GM21786 (cell line): ENCODE data around the gene KEL.

ENCODE experiments used
- ATAC-seq: cut with Tn5 transposase; IDR thresholded peaks from one replicate; pipeline ENCODE4 v1.9.1; 2021; ENCODE audit not compliant: unreplicated experiment

KEL gene

DNA sequence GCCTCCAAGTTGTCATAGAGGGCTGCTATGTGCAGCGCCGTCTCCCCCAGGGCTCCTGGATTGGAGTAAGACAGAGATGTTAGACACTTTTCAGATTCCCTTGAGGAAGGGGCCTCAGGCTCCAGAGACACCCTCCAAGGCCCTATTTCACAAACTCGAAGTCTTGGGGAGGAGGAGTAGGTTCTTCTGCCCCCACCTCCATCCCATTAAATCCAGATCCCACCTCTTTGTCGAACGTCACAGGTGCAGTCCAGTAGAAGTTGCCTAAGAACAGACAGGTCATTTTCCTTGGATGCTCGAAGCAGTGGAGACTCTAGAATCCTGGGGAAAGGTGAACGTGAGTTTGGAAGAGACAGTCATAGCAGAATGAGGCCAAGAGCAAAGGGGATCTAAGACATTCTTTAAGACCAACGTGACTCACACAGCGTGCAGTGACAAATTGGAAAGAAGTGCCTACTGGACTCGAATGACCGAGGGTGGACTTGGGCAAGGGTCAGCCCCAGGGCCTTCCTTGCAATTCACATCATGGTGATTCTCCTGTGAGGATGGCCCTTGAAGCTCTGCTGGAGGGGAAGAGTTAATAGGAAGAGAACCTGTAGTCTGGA lies 31.9 kb downstream of the KEL start:
- ATAC-seq: no peak

DNA sequence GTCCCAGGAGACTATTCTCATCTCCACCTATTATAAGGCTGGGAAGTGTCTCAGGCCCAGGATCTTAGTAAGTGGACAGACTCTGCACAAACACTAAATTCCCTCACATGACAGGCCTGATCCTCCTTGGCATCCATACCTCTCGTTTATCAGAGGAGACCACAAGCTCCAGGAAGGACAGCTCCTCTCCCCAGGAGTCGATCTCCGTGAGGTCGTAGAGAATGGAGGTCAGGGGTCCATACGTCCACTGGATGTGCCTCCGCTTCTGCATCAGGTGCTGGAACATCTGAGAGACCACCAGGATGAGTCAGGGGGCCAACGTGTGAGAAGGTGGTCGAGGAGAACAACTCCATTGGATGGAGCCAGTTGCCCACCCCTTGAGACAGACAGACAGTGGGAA lies 34.2 kb downstream of the KEL start:
- no peak for ATAC-seq

DNA sequence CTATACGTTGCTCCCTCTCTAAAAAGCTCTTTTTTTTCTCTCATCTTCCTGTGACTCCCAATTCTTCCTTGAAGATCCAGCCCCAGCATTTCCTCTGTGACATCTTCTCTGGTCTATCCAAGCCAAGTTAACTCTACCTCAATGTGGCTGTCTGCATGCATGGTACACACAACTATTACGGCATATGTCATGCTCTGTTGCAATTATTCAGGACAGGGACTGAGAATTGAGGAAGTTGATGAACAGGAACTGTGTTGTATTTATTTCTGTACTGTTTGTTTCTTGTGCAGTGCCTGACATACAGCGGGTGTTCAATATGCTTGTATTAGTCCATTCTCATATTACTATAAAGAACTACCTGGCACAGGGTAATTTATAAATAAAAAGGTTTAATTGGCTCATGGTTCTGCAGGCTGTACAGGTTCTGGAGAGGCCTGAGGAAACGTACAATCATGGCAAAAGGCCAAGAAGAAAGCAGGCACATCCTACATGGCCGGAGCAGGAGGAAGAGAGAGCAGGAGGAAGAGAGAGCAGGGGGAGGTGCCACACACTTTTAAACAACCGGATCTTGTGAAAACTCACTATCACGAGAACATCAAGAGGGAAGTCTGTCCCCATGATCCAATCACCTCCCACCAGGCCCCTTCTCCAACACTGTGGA lies 34.9 kb downstream of the KEL start:
- no peak for ATAC-seq

DNA sequence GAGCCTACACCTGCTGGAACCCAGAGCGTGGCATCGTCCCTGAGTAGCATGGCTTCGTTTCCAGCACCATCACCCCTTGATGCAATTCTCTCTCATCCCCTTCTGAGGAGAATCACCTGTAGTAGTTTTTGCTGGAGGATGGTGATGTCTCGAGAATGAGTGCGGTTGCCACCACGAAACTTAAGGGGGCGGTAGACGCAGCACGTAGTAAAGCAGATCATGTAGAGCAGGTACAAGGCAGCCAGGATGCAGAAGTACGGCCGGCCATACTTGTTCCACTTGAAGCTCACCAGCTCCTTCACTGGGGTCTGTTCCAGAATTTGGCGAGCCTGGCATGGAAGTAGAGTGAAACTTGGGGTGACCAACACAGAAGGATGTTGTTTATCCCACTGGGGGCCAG lies 36.8 kb downstream of the KEL start:
- ATAC-seq: no peak

DNA sequence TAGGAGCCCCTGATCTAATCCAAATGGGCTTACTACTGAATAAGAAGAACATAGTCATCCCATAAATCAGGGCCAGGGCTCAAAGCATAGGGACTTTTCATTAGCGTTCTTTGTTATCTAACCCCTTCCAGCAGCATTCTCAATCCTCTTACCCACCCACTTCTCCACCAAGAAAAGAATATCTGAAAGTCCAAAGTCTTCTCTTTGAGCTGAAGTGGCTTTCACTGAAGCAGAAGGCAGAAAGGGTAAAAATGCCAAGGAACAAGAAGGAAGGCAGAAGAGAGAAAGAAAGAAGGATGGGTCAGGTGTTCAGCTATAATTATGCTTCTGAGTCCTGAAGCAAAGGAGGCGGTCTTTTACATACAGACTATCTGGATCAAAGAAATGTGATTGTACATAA lies 38.8 kb downstream of the KEL start:
- ATAC-seq: no peak

DNA sequence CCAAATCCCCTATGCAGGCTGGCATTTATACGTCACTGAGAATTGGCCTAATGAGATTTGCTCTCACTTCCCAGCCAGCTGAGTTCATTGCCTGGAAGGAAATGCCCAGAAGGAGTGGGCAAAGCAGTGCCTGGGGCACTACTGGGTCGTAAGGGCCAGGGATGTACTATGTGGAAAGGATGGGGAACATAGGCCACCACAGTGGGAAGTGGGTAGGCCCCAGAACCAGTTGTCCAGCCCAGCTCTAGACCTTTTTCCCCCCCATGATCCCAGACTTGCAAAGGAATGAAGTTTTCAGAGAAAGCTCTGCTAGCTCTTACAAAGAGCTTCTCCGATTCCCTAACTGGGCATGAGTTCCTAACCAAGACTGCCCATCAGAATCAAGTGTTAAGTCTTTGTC lies 42.5 kb downstream of the KEL start:
- no peak for ATAC-seq

DNA sequence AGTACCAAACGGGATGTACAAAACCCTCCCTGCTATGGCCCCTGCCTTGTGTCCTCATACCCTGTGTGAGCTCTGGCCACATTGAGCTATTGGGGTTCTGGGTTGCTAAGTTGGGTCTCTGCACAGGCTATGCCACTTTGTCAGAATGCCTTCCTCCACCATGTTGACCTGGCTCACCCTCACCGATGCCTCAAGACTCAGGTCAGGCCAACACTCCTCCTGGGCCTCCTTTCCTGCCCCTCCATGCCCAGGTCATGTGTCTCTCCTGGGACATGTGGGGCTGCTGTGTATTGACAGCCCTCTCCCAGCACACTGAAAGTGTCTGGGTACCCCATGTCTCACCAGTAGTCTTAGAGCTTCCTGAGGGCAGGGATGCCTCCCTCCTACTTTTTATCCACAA lies 43.3 kb downstream of the KEL start:
- ATAC-seq: no peak

DNA sequence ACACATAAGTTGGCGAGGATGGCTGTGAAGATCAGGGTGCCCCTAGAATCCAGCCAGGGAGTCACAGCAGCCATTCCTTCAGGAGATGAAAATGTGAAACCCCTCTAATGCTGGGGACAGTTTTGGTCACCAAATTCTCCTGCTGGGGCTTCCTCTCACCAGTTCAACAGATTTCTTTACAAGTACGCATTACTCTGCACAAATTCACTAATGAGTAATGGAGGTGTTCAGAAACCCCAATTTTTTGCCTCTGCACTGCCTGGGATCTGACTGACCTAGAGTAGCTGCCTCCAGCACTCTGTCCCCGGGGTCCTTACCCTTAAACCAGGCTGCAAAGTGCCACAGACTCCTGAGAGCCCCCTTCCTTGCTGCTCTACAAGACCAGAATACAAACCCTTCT lies 44.7 kb downstream of the KEL start:
- no peak for ATAC-seq

DNA sequence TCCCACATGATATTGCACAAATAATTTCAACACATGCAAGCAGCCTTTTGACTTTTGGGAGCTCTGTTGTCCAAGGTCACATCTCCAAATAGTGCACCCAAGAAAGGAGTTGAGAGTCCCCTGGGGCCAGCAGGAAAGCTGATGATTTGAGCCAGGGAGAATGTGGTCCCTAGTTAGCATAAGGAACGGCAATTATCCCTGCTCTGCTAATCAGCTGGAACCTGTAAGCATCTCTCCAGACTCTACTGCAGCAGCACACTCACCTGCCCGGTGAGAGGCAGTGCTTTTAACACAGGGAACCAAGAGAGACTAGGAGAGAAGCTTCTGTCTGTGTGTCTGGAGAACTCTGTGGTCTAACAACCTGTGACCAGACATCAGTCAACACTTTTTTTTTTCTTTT lies 45.7 kb downstream of the KEL start:
- no peak for ATAC-seq

DNA sequence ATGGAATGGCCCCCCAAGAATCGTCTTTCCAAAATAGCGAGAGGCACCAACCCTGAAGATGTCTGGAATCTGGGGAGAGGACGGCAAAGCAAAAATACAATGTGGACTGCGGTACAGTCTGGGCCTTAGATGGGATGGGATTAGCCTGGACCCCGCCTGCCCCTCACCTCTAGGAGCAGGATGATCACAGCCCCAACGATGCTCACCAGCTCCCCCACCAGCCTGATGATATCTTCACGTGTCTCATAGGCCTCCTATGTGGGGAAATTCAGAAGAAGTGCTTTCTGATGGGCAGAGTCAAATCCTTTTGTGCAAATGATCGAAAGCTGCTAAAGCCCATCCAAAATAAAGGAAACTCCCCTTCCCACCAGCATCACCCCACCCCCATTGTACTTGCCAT lies 46.8 kb downstream of the KEL start:
- ATAC-seq: no peak

DNA sequence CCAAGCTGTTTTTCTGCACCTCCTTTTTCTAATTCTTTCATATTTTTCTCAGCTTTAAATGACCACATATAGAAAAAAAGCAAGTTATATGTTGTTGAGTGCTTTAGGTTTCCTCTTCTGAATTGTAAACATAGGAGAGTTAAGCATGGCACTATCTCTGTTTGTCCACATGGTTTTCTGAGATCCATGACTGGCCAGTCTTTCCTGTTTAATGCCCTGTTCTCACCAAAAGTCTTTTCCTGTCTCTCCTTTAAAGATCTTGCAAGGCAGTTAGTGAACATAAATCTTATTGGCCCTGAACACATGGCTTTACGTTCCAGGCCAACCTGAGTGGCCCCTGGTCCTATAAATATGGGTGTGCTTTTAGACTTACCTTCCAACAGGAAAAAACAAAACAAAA lies 48.0 kb downstream of the KEL start:
- no peak for ATAC-seq

DNA sequence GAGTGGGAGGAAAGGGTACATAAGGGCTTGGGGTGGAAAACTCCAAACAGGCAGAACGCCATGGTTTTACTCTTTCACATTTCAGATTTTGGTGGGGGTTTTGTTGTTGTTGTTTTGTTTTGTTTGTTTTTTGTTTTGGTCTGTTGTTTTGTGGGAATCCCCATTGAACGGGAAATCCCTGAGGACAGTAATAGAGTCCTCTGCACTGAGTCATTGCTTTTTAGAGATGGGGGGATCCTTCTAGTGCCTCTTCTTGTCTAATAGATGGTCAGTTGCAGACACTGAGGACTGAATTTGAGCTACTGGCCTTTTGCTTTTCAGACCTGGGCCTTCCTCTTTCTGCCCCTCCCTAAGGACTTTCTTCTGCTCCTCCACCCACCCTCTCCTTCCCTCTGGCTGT lies 48.6 kb downstream of the KEL start:
- no peak for ATAC-seq

DNA sequence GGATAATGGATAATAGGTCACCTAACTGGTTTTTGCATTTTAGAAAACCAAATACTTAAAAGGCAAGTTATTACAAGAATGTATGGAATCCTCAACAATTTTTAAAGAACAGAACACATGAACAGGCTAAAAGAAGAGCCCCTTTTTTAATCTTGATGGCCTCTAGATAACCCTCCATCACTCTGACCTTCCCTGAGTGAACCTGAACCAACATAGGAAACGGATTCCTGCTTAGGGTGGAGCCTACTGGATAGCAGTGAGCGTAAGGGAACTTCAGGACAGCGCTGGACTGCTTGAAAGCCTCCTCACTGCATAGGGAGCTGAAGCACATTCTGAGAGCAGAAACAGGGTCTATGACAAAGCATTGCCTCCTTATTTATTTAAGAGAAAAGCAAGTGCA lies 49.1 kb downstream of the KEL start:
- no peak for ATAC-seq

DNA sequence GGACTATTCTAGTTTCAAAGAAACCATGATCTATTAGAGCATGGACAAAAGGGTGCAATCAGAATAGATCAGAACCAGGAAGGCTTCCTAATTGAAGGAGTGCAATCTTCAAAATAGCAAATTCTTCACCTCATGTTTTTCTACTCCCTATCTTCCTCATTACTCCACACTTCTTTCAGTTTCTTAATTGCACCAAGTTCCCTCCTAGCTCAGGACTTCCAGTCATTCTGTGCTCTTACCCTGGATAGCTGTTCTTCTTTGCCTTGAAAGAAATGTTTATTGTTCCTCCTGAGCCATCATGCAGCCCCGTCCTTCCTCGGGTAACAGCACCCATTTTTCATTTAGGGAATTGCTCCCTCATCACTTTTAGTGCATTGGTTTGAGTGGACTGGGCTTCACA lies 51.7 kb downstream of the KEL start:
- no peak for ATAC-seq

DNA sequence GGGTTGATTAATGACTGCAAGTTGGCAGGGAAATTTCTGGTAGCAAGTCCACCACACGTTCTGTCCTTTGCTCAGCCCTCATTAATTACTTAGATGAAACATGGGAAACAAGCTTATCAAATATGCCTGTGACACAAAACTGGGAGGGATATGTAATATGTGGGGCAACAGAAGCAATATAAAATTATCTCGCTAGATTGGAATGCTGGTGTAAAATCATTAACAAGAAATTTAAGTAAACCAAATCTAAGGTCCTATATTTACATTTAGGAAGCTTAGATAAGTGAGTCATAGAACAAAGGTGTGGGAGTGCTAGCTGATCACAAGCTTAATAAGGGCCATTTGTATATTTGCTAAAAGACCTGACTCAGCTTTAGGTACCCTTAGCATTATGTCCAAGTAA lies 52.1 kb downstream of the KEL start:
- ATAC-seq: no peak

DNA sequence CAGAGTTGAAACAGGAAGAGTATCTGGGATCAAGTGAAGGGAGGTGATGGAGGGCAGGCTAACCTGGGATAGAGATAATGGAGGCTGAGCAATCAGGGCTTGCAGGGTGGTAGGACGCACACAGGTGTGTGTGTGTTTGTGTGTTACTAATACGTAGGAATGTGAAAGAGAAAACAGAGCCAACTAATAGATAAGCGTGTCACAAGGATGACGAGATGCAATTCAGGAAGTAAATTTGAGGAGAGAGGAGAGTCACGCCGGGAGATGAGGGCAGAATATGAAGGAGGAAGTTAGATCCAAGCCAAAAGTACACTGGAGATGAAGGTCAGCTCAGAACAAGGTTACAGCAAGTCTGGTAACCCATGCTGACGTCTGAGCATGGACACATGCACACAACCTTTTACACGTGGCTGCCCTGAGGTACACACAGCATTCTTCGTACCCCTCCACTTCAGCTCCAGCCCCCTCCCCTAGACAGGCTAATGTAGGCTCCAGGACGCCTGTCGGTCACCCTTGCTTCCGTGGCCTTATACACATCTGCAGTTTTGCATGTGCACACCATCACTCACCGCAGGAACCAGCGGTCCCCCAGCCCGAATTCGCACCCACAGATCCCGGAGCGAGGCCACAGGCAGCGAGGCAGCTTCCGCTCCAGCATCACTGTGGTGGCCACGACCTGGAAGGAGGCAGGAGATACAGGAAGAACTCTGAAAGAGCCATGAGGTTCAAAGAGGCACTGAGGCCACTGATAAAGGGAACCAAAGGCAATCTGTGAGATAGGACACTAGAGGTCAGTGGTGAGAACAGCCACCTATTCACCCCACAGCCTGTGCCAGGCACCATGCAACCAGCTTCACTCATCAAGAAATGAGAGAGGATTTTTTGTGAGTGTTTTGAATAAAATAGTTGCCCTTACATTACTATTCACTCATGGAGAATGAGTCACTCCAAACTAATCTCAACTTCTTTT lies 53.0 kb downstream of the KEL start:
- no peak for ATAC-seq

DNA sequence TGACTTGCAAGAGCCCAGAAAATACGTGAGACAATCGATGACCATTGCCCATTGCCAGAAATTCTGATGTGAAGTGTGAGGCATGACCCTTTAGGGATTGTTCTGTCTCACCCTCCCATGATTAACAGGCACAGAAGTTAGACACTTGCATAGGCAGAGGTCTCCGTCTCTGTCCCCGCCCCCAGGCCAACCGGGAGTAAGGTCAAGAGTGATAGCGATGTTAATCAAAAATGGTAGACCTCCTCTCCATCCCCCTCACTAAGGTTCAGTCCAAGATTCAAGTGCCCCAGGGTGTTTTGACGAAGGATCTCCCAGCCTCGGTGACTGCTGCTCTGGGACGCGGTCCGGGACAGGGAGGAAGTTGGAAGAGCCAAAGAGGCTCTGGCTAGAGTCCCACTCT lies 53.9 kb downstream of the KEL start:
- no peak for ATAC-seq

DNA sequence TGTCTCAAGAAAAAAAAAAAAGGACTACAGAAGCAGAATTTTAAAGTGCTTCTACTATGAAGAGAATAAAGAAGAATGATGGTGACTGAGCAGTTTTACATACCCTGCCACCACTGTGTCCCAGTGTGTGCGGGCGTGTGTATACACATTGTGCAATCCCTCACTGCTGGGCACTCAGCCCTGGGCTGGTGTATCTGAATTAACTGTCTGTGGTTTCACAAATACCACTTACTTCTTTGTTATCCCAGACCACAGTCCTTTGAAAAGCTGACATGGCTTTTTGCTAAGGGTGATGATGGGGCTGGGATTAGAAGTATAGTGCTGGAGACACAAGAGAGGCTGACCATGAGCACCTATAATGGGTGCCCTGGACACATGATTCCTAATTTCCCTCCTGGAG lies 55.5 kb downstream of the KEL start:
- ATAC-seq: no peak

DNA sequence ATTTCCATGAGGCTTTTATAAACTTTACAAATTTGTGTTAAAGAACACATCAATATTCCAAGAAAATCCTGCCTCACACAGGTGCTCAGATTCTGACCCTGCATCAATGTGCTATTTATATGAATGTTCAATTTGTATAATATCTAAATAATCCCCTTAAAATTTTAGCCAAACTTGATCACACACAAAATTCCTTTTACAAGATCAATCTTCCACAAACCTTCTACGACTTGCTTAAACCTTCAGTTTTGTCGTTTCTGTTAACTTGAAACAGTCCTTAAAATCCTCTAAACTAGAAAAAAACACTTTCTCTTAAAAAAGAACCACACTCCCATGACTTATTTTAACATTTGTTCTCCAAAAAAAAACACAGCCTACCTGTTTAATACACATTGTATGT lies 56.4 kb downstream of the KEL start:
- ATAC-seq: no peak

DNA sequence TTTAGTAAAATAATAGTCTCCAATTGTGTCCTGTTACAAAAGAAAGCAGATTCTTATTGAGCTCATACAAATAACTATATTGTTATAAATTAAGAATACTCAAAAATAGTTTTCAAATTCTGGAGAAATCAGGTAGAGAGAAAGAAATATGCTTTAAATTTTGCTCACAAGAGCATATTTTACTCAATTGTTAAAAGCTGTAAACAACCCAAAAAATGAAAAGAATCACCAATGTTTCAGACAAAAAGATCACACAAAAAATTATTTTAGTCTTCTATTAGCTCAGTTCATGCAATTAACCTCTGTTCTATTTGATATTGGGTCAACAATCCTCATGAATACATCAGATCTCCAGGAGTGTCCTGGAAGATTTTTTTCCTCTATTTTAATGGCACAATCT lies 58.0 kb downstream of the KEL start:
- no peak for ATAC-seq

DNA sequence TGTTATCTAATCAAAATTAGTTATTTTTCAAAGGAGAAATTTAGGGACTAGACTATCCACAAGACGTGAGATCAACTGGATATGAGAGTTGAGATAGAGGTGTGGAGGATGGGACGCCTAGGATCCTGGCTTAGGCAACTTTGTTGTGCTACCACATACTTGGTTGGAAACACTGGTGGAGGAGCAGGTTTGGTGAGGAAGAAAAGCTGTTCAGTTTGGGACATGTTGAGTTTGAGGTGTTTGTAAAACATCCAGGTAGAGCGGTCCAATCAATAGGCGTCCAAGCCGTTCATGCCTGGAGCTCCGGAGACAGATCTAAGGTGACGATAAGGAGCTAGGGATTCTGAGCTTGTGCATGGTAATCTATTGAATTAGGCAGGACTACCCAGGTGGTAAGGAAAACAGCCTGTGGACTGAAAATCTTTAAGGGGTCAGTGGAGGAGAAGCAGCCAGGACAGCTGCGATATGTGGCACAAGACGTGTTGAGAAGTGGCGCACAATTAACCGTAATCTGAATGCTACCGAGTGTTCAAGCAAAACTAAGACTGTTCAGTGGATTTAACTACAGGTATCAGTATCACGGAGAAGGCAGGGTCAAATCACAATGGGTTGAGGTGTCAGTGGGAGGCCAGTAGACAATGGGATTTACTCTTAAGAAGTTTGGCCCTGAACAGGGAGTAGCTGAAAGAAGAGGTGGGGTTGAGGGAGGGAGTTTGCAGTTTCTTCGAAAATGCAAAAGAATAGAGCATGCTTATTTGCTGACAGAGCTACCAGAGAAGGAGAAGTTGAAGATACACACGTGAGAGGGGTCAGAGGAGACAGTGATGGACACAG lies 60.5 kb downstream of the KEL start:
- no peak for ATAC-seq
